Measurements from ENCODE around the gene SP6. TPM values are rescaled to one million over a fixed set of nuclear protein-coding genes. Genes with fewer than 3 reads are reported as not detected.

The SP6 gene
- total RNA-seq, 2 donors from 2014 or later: 2.7 TPM; not detected in 1

- H3K4me3 ChIP-seq: peak within 1 kb of the TSS; percentile 69 to 92
- DNase-seq (ENCODE audit: low spot score): peak; percentile 100
- H3K36me3 ChIP-seq: no peaks in the 10 kb centered on the region
- H3K9me3 ChIP-seq: no peaks in the 10 kb centered on the region
- peaks cover 0 to 49% of the 10 kb centered on the region in 2 donors for H3K4me1 ChIP-seq
- peak within 1 kb of the TSS; percentile 99 to 100 for H3K27ac ChIP-seq
- no peak for TF ChIP-seq CTCF (IDR thresholded peaks at IDR 0.05)
- H3K27me3 ChIP-seq: no peaks in the 10 kb centered on the region
These were observed 45.1 kb upstream of the SP6 start, which contains the start of gene SP2 for GRCh38 chr17:47895856-47896671. TSS of gene SP2 (plus strand) at chr17:47896236. CDS start at chr17:47896287, 51 bp downstream.

GRCh38 chr17:47895347-47895855 is 44.4 kb upstream of the SP6 start:
- no peaks in the 10 kb centered on the region for H3K9me3 ChIP-seq
- peak overlapping the region; percentile 69 to 78 for H3K4me3 ChIP-seq
- peak; percentile 75 for DNase-seq (ENCODE audit: low spot score)
- H3K27ac ChIP-seq: peak overlapping the region; percentile 91 to 93
- no peaks in the 10 kb centered on the region for H3K36me3 ChIP-seq
- no peaks in the 10 kb centered on the region for H3K27me3 ChIP-seq
- TF ChIP-seq CTCF (IDR thresholded peaks at IDR 0.05): no peak
- peaks cover 0 to 42% of the 10 kb centered on the region in 2 donors for H3K4me1 ChIP-seq

- Histone ChIP-seq H3K4me1 (peaks cover 0 to 36% of the 10 kb centered on the region in 2 donors), H3K27ac (peak overlapping the region; percentile 91 to 93), H3K27me3 (no peaks in the 10 kb centered on the region), H3K4me3 (peak overlapping the region; percentile 69 to 78), H3K9me3 (no peaks in the 10 kb centered on the region), H3K36me3 (no peaks in the 10 kb centered on the region)
- no peak for DNase-seq (ENCODE audit: low spot score)
- no peak for TF ChIP-seq CTCF (IDR thresholded peaks at IDR 0.05)
These were observed 43.8 kb upstream of the SP6 start for GRCh38 chr17:47894498-47895346.

- no peak for TF ChIP-seq CTCF (IDR thresholded peaks at IDR 0.05)
- H3K36me3 ChIP-seq: no peaks in the 10 kb centered on the region
- peaks cover 0 to 5% of the 10 kb centered on the region in 2 donors for H3K4me1 ChIP-seq
- no peak overlapping the region for H3K27ac ChIP-seq
- no peak overlapping the region for H3K4me3 ChIP-seq
- no peak for DNase-seq (ENCODE audit: low spot score)
- H3K27me3 ChIP-seq: no peaks in the 10 kb centered on the region
- no peaks in the 10 kb centered on the region for H3K9me3 ChIP-seq
These were observed 40.7 kb upstream of the SP6 start for GRCh38 chr17:47891545-47892088.

GRCh38 chr17:47889734-47890529 is 39.0 kb upstream of the SP6 start:
- TF ChIP-seq CTCF (IDR thresholded peaks at IDR 0.05): peak; percentile 86 to 96
- H3K27ac ChIP-seq: no peak overlapping the region

More at GRCh38 chr17:47889734-47890529, 39.0 kb upstream of the SP6 start:
- Histone ChIP-seq H3K4me3 (no peak overlapping the region), H3K9me3 (no peaks in the 10 kb centered on the region), H3K36me3 (no peaks in the 10 kb centered on the region), H3K4me1 (peaks cover 0 to 5% of the 10 kb centered on the region in 2 donors), H3K27me3 (no peaks in the 10 kb centered on the region)
- DNase-seq (ENCODE audit: low spot score): peak; percentile 89

All from right atrium auricular region (tissue), 2 donors.